ENCODE results near the gene SLK.

- TF ChIP-seq CTCF (IDR thresholded peaks at IDR 0.05) (no peak), POLR2A (IDR thresholded peaks at IDR 0.05) (no peak)
Measured at GRCh38 chr10:104069613-104070012, 102.7 kb downstream of the SLK start.

Measured in thyroid gland (tissue), 4 donors.